Stromal cell of bone marrow (primary cell): ENCODE data around the gene IL17RA.

Experiments used
- DNase-seq: peaks from one replicate; pipeline ENCODE4 v3.0.0-alpha.2; 2012; ENCODE audit warnings: low read depth

Gene IL17RA

DNA sequence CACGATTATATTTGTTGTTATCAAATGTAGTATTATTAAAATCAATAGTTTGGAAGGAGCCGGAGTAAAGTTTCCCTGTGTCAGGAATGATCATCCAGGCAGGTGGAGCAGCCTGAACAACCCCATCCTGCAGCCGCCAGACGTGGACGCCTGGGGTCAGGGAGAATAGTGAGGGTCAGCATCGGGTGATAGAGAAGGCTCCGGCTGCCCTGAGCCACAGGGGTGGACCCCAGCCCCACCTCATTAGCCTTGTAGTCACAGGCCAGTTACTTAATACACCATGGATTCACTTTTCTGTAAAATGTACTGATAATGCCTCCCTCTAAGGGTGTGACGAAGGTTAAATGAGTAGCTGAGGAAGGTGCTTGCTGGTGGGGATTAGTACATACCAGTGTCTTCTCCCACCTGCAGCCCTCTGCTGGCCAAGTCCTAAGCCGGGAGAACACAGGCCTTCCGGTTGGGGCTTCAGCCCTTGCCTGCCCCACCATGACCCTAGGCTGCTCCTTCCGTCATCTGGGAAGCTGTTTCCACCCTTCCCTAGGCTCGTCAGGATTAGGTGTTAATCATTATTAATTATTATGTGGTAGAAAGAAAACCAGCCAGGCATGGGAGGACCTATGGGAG, 21.5 kb downstream of the IL17RA start:
- no peak for DNase-seq

DNA sequence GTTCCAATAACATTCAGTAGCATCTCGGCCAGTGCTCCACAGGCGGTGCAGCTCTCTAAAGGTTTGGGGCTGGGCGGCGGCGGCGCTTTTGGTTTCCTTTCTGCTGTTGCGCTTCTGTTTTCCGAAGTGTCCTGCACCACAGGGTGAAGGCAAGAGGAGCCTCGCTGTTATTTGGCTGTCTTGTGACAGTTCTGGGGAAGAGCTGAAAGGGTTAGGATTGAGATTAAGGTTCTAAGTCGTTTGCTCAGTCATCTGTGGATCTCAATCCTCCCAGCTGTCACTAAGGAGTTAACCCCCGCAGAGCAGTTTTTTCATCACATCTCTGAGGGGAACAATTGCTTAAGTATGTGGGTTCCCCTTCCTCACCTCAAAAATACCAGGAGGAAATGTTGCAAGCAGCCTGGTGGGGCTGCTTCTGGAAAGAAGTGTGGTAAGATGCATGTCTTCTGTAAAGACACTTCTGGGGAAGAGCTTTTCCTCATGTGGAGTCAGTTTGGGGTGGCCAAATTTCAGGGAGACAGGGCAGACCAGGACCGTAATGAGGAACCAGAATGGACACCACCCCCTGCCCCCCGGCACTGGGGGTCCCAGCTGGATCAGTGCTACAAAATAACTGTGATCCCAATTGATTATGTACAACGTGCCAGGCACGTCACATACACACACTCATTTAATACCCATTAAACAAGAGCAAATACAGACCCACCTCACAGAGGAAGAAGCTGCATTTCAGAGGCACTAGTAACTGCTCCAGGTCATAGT, 22.2 kb downstream of the IL17RA start:
- DNase-seq = no peak

- no peak for DNase-seq
These were observed 22.7 kb downstream of the IL17RA start for GRCh38 chr22:17107547-17107810.

GRCh38 chr22:17108256-17109112, 23.7 kb downstream of the IL17RA start:
- DNase-seq = no peak

- no peak for DNase-seq
These were observed 24.5 kb downstream of the IL17RA start for GRCh38 chr22:17109113-17109865.

DNA sequence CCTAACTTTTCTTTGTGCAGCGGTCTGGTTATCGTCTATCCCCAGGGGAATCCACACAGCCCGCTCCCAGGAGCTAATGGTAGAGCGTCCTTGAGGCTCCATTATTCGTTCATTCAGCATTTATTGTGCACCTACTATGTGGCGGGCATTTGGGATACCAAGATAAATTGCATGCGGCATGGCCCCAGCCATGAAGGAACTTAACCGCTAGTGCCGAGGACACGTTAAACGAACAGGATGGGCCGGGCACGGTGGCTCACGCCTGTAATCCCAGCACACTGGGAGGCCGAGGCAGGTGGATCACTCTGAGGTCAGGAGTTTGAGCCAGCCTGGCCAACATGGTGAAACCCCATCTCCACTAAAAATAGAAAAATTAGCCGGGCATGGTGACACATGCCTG, 25.2 kb downstream of the IL17RA start:
- no peak for DNase-seq

GRCh38 chr22:17110791-17111550, 26.2 kb downstream of the IL17RA start:
- DNase-seq = no peak

GRCh38 chr22:17112491-17113042, 27.8 kb downstream of the IL17RA start:
- DNase-seq = no peak

DNA sequence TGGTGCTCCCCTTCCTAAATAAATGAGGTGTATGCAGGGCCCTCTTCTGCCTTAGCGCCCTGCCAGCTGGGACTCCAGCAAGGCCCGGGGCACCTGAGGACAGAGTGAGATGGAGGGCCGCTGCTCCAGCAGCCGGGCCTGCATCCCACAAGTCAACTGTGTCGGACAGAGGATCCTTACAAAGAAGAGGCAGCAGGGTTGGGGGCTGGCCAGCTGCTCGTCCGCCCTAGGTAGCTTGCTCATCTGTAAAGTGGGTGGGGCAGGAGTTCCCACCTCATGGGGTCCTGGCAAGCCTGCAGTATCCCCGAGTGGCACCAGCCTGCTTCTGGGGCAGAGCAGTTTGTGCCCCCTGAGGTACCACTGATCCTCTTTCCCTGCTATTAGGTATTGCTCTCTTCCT, 28.8 kb downstream of the IL17RA start:
- no peak for DNase-seq

DNA sequence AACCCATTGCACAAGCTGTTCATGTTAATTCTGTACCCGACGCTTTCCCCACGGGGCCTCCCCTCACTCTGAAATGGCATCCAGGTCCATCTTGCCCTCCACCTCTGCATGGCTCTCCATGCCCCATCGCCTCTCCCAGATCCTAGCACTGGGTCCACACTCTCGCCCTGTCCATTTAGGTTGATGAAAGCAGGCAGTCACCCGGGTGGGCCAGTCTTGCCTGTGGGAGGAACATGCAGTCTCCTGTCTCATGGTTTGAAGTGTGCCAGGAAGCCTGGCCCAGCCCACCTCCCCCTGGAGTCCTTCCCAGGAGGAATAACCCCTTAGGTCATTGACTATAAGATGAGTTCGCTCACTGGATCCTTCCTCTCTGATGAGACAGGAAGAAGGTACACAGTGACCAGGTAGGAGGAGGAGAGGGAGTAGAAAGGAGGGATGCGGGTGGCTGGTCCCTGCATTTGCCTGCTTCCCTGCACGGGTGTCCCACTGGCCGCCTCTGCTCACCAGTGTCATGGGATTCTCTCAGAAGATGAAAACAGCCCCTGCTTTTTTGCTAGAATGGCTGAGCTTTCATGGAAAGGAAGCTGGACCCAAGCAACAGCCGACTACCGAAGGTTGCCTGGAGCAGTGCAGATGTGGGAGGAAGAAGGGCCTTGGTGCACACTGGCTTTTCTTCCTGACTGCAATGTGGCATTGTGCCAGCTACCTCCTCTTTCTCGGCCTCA, 29.5 kb downstream of the IL17RA start:
- no peak for DNase-seq

- DNase-seq = no peak
These were observed 30.1 kb downstream of the IL17RA start for GRCh38 chr22:17114898-17115235.

DNA sequence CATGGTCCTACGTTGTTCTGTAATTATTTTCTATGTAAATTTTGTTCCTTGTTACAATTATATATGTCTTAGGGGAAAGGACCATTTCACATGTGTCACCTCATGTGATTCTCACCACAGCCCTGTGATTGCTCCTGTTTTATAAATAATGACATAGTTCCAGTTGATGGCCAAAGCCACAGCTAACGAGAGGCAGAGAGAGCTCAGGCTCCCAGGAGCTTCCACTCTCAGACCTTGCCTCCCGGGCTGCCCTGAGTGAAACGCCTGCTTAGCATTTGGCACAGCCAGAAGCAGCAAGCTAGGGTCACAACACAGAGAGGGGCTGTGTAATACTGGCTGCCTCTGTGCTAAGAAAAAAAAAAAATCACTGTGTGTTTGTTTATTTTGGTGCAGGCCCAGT, 30.4 kb downstream of the IL17RA start:
- DNase-seq = no peak

- DNase-seq = no peak
These were observed 31.3 kb downstream of the IL17RA start for GRCh38 chr22:17115945-17116565.

- DNase-seq = no peak
These were observed 32.0 kb downstream of the IL17RA start for GRCh38 chr22:17116572-17117330.

DNA sequence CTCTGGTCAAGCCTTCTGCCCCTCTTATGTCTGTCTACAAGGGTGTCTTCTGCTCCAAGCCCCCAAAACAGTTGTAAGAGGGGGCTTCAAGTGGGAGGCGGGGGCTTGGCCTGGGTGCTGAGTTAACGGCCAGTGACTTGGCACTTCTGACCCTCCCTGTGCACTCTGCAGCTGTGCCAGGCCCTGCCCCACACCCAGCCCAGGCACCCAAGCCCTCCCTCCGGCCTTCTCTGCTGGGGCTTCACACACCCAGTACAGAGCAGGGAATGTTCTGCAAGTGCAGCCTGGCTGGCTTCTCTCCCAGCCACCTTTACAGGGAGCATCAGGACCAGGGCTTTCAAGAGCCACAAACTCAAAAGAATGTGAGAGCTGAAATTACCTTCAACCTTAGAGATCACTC, 32.6 kb downstream of the IL17RA start:
- no peak for DNase-seq

DNA sequence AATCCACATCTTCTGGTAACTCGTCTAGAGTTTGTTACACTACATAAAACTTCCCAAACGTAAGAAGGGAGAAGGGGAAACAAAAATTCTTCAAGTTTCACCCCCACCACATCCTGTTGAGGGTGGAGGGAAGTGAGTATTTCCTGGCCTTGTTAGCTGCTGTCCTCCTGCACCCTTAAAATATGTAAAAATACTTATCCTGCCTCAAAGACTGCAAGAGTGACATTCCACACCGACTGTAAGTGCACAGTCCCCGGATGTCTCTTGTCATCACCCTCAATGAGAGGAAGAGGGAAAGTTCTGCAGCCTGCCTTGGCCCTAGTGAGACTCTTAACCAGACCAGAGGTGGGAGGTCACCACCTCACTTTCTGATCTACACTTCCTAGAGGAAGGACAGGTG, 33.1 kb downstream of the IL17RA start:
- DNase-seq = no peak

- no peak for DNase-seq
These were observed 33.5 kb downstream of the IL17RA start for GRCh38 chr22:17118342-17118741.

GRCh38 chr22:17119481-17120202, 34.8 kb downstream of the IL17RA start:
- no peak for DNase-seq

- no peak for DNase-seq
These were observed 35.5 kb downstream of the IL17RA start for GRCh38 chr22:17120281-17120680.
